NCI-H446 treated with DMSO at 0.1 percent for 48 hours (cell line): Measurements from ENCODE around the gene LAMB3.
A peak's percentile ranks its signal among the peaks of the same experiment; 100 is the strongest.
"Not testable (repeated sequence)": the region's sequence is repeated elsewhere in the genome, so short reads cannot be mapped to it uniquely, and the experiment has no call there.

ENCODE experiments used
- DNase-seq: peaks from one replicate; lab custom pipeline; 2025; lab: John Stamatoyannopoulos, UW

The LAMB3 gene

DNA sequence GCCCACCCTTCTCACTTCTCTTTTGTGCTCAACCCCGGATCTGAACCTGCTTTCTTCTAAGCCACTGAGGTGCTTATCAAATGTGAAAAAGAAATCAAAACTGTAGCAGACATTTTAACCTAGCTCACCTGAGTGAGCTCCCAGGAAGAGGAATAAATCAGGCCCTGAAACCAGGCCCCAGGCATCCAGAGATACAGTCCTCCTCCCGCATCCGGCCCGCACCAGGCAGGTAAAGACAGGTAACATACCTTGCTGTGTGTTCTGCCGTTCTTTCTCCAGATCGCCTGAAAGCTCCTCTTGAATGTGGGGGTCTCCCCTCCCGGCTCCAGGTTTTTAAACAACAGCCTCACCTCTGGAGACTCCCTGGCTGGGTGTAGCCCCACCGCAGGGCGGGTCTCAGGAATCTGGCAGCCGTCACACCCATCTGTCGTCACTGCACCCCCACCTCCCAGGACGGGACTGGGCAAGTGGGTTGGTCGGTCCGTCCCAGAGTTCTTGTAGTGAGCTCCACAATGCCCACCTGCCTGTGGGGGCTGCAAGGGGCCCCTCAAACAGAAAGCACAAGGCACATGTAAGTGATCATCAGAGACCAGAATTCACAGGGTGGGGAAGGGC is at the start of gene LAMB3:
Gene LAMB3 (minus strand): TSS at position 305 of the 615 bp plus-strand sequence. CDS start 1,481 bp downstream, outside the sequence.
- no peak for DNase-seq

DNA sequence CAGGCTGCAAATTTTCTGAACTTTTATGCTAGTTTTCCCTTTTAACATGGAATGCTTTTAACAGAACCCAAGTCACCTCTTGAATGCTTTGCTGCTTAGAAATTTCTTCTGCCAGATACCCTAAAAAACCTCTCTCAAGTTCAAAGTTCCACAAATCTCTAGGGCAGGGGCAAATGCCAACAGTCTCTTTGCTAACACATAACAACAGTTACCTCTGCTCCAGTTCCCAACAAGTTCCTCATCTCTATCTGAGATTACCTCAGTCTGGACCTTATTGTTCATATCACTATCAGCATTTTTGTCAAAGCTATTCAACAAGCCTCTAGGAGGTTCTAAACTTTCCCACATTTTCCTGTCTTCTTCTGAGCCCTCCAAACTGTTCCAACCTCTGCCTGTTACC is 48.5 kb upstream of the LAMB3 start:
- DNase-seq, result not testable (repeated sequence)

DNA sequence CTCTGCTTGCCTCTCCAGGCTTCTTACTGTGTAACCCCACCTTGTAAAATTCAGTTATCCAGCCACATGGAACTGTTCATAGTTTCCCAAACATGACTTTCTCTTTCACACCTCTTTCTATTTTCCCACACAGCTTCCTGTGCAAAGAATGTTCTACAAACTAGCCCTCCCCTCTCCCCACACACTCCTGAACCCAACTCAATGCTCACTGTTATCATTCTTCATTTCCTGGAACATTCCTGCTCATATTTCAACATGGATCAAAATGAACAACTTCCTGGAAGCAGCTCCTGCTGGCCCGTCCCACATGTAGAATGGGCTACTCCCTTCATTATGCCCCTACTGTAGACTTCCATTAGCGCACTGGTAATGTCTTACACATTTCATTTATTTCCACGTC is 44.9 kb upstream of the LAMB3 start:
- DNase-seq, result no peak

- DNase-seq, result no peak
Observed at GRCh38 chr1:209696673-209697072, 44.4 kb upstream of the LAMB3 start.

- DNase-seq, result peak; percentile 74
Observed at GRCh38 chr1:209692745-209693504, 40.7 kb upstream of the LAMB3 start.

GRCh38 chr1:209692296-209692695 is 40.1 kb upstream of the LAMB3 start:
- no peak for DNase-seq

- DNase-seq, result no peak
Observed at GRCh38 chr1:209691237-209691636, 39.0 kb upstream of the LAMB3 start.

- DNase-seq, result no peak
Observed at GRCh38 chr1:209689477-209689876, 37.3 kb upstream of the LAMB3 start.

GRCh38 chr1:209688746-209689234 is 36.6 kb upstream of the LAMB3 start:
- no peak for DNase-seq

- DNase-seq, result no peak
Observed at GRCh38 chr1:209686322-209686721, 34.1 kb upstream of the LAMB3 start.

GRCh38 chr1:209685821-209686220 is 33.6 kb upstream of the LAMB3 start:
- no peak for DNase-seq

GRCh38 chr1:209678981-209679539 is 26.8 kb upstream of the LAMB3 start:
- DNase-seq, result no peak

- DNase-seq, result no peak
Observed at GRCh38 chr1:209675565-209676154, 23.4 kb upstream of the LAMB3 start.

GRCh38 chr1:209674957-209675564 is 22.8 kb upstream of the LAMB3 start, which contains the start of gene G0S2:
Gene G0S2 (plus strand): TSS chr1:209675412. CDS start chr1:209675685, 273 bp downstream.
- DNase-seq, result no peak

- no peak for DNase-seq
Observed at GRCh38 chr1:209673631-209674417, 21.6 kb upstream of the LAMB3 start.

DNA sequence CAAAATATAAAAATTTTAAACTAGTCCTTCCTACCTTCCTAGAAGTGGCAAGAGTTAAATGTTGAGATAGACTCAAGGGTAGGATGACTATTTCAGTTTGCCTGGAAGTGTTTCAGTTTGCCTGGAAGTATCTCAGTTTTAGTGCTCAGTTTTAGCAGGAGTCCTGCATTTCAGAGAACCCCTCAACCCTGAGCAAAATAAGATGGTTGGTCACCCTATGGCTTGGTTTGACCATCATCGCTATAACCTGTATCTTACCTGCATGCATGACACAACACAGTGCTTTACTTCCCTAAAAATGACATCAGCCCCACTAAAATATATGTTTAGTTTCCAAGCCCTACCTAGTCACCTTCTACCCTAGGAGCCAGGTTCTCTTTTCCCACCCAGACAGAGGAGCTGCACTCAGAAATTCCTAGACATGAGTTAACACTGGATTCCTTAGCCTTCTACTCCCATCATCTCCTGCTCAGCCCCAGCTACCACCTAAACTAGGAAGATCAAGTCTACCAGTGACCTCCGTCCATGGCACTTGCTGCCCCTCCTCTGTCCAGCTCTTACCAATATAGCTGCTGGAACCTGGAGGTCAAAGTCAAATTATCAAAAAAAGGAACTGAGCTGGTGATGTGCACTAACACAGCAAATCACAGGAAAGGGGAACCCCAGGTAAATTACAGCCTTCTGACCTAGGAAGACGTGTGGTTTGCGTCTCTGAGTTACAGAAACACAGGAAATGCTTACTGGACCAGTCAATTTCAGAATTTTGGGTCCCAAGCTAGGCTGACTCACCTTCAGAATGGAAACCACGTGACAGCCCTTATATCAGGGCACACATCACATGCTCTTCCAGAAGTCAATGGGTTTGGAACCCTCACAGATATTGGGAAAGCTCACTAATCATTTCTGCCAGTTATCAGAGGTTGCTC is 20.7 kb upstream of the LAMB3 start:
- no peak for DNase-seq

GRCh38 chr1:209670441-209671082 is 18.3 kb upstream of the LAMB3 start:
- DNase-seq, result no peak

GRCh38 chr1:209667708-209668107 is 15.5 kb upstream of the LAMB3 start:
- DNase-seq, result no peak

- no peak for DNase-seq
Observed at GRCh38 chr1:209667103-209667502, 14.9 kb upstream of the LAMB3 start.

GRCh38 chr1:209662879-209663327 is 10.7 kb upstream of the LAMB3 start:
- no peak for DNase-seq
